LNCAP (cell line): ENCODE results near the gene BCORL1.

Source experiments
- CTCF ChIP-seq: fragments of 450-650 bp; IDR thresholded peaks from 2 replicates; pipeline ENCODE4 v1.5.1; 2017; ENCODE audit warnings: mild to moderate bottlenecking

BCORL1 gene

GRCh38 chrX:130082244-130083106, 100.0 kb downstream of the BCORL1 start:
- TF ChIP-seq CTCF, result no peak

- no peak for TF ChIP-seq CTCF
These were observed 100.7 kb downstream of the BCORL1 start for GRCh38 chrX:130083107-130083490.

GRCh38 chrX:130083656-130084382, 101.4 kb downstream of the BCORL1 start:
- TF ChIP-seq CTCF, result no peak

- TF ChIP-seq CTCF, result no peak
These were observed 102.3 kb downstream of the BCORL1 start for GRCh38 chrX:130084631-130085237.

- no peak for TF ChIP-seq CTCF
These were observed 103.4 kb downstream of the BCORL1 start for GRCh38 chrX:130085551-130086446.

GRCh38 chrX:130086447-130087206, 104.2 kb downstream of the BCORL1 start:
- TF ChIP-seq CTCF, result no peak
